Mesothelial cell of epicardium (in vitro differentiated cells): ENCODE results near the gene KRTAP4-11. TPM values are rescaled to one million over a fixed set of nuclear protein-coding genes. Genes with fewer than 3 reads are reported as not detected.
"Not testable (repeated sequence)": the region's sequence is repeated elsewhere in the genome, so short reads cannot be mapped to it uniquely, and the experiment has no call there.

Experiments used
- DNase-seq, 2 experiments: peaks; one replicate each; pipeline ENCODE4 v3.0.0; 2021; ENCODE audit warnings: low spot score in 2 of 2; ENCODE audit not compliant: unreplicated experiment in 2 of 2
- H3K27ac Mint-ChIP-seq: 2 replicates; pipeline ENCODE4 v1.8.0; 2021; ENCODE audit warnings: mixed read lengths
- H3K27me3 Mint-ChIP-seq: 2 replicates; pipeline ENCODE4 v1.8.0; 2021; ENCODE audit warnings: low read depth, mixed read lengths
- H3K36me3 Mint-ChIP-seq: 2 replicates; pipeline ENCODE4 v1.8.0; 2021; ENCODE audit warnings: mixed read lengths
- H3K4me1 Mint-ChIP-seq: 2 replicates; pipeline ENCODE4 v1.8.0; 2021; ENCODE audit warnings: mixed read lengths
- H3K4me3 Mint-ChIP-seq: 2 replicates; pipeline ENCODE4 v1.8.0; 2021; ENCODE audit warnings: mild to moderate bottlenecking, moderate library complexity, mixed read lengths
- H3K9me3 Mint-ChIP-seq: 2 replicates; pipeline ENCODE4 v1.8.0; 2021; ENCODE audit warnings: mixed read lengths
- total RNA-seq: library from RNA; stranded (reverse); gene quantifications from 3 replicates; pipeline ENCODE4 v1.2.1, GENCODE V29; 2021
- TF ChIP-seq, protein P1 (sequence below): fragments of 200-600 bp; sonication (generic); IDR thresholded peaks from one replicate; pipeline ENCODE4 v1.5.0; 2021; ENCODE audit warnings: antibody characterized with exemption; ENCODE audit not compliant: unreplicated experiment

KRTAP4-11 gene
- total RNA-seq, 1 donor from 2014 or later, result not detected

- DNase-seq, result no peak
- Mint-ChIP-seq H3K27me3 (no peaks in the 10 kb centered on the region), H3K4me1 (peaks cover 39% of the 10 kb centered on the region), H3K27ac (no peak overlapping the region), H3K36me3 (peaks cover under 1% of the 10 kb centered on the region), H3K4me3 (no peak overlapping the region), H3K9me3 (no peaks in the 10 kb centered on the region)
- TF ChIP-seq, protein P1, sequence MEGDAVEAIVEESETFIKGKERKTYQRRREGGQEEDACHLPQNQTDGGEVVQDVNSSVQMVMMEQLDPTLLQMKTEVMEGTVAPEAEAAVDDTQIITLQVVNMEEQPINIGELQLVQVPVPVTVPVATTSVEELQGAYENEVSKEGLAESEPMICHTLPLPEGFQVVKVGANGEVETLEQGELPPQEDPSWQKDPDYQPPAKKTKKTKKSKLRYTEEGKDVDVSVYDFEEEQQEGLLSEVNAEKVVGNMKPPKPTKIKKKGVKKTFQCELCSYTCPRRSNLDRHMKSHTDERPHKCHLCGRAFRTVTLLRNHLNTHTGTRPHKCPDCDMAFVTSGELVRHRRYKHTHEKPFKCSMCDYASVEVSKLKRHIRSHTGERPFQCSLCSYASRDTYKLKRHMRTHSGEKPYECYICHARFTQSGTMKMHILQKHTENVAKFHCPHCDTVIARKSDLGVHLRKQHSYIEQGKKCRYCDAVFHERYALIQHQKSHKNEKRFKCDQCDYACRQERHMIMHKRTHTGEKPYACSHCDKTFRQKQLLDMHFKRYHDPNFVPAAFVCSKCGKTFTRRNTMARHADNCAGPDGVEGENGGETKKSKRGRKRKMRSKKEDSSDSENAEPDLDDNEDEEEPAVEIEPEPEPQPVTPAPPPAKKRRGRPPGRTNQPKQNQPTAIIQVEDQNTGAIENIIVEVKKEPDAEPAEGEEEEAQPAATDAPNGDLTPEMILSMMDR, result no peak
These were observed 31.9 kb upstream of the KRTAP4-11 start for GRCh38 chr17:41150026-41150425.

DNA sequence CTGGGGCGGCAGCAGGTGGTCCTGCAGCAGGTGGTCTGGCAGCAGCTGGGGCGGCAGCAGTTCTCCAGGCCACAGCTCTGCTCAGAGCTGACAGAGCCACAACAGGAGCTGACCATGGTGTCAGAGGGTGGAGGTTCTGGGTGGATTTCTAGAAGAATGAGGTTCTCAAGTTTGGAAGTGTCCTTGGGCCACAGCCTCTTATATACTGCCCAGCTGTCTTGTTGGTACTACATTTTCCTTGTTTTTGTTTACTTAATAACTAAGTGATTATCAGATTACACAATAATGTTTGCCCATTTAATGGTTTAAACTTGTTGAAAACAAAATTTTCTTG, 31.4 kb upstream of the KRTAP4-11 start, which contains the start of gene KRTAP4-5:
Gene KRTAP4-5, minus strand, starts transcription at position 174 of the 334 bp plus-strand sequence. Its CDS starts 58 bp downstream, at position 116.
- no peak within 1 kb of the TSS for H3K27ac Mint-ChIP-seq
- H3K4me3 Mint-ChIP-seq, result no peak within 1 kb of the TSS
- TF ChIP-seq, protein P1, result no peak
- no peaks in the 10 kb centered on the region for H3K9me3 Mint-ChIP-seq
- no peaks in the 10 kb centered on the region for H3K27me3 Mint-ChIP-seq
- DNase-seq, result no peak
- H3K4me1 Mint-ChIP-seq, result peaks cover 40% of the 10 kb centered on the region
- peaks cover 2% of the 10 kb centered on the region for H3K36me3 Mint-ChIP-seq

DNA sequence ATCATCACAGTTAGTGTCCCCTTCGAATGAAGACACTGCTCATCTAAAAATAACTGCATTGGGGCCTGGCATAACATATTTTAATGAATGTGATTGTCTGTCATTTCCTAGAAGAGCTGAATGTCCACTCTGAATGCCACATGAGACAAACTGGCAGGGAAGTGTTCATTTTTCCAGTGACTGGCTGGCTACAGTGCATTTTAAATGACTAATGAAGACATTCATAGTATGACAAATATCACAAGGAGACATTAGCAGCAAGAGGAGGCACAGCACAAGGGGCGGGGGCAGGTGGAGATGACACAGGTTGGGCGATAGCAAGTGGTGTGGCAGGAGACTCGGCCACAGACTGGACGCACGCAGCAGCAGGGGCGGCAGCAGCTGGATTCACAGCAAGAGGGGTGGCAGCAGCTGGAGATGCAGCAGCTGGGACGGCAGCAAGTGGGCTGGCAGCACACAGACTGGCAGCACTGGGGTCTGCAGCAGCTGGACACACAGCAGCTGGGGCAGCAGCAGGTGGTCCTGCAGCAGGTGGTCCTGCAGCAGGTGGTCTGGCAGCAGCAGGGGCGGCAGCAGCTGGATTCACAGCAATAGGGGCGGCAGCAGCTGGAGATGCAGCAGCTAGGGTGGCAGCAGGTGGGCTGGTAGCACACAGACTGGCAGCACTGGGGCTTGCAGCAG, 30.9 kb upstream of the KRTAP4-11 start:
- H3K27ac Mint-ChIP-seq, H3K4me3 Mint-ChIP-seq, H3K27me3 Mint-ChIP-seq, H3K9me3 Mint-ChIP-seq, DNase-seq, H3K36me3 Mint-ChIP-seq: not testable (repeated sequence)
- H3K4me1 Mint-ChIP-seq, result peaks cover 39% of the 10 kb centered on the region

GRCh38 chr17:41147531-41148204, 29.5 kb upstream of the KRTAP4-11 start:
- Mint-ChIP-seq H3K27ac (no peak overlapping the region), H3K9me3 (peaks cover 14% of the 10 kb centered on the region), H3K4me1 (peaks cover 26% of the 10 kb centered on the region), H3K27me3 (no peaks in the 10 kb centered on the region), H3K4me3 (no peak overlapping the region), H3K36me3 (peaks cover 9% of the 10 kb centered on the region)
- TF ChIP-seq, protein P1, result no peak
- no peak for DNase-seq

GRCh38 chr17:41145261-41145660, 27.1 kb upstream of the KRTAP4-11 start:
- no peak for DNase-seq
- peak overlapping the region; percentile 32 for H3K27ac Mint-ChIP-seq
- no peak overlapping the region for H3K4me3 Mint-ChIP-seq
- no peaks in the 10 kb centered on the region for H3K27me3 Mint-ChIP-seq
- TF ChIP-seq, protein P1, result no peak
- H3K36me3 Mint-ChIP-seq, result peaks cover 16% of the 10 kb centered on the region
- peaks cover 26% of the 10 kb centered on the region for H3K4me1 Mint-ChIP-seq
- H3K9me3 Mint-ChIP-seq, result peaks cover 29% of the 10 kb centered on the region

- Mint-ChIP-seq H3K27me3 (no peaks in the 10 kb centered on the region), H3K4me3 (no peak overlapping the region), H3K36me3 (peaks cover 16% of the 10 kb centered on the region)
These were observed 26.7 kb upstream of the KRTAP4-11 start for GRCh38 chr17:41144846-41145245.

More at GRCh38 chr17:41144846-41145245, 26.7 kb upstream of the KRTAP4-11 start:
- peak overlapping the region; percentile 32 for H3K27ac Mint-ChIP-seq
- TF ChIP-seq, protein P1, result no peak
- DNase-seq, result no peak
- peaks cover 29% of the 10 kb centered on the region for H3K9me3 Mint-ChIP-seq
- peaks cover 26% of the 10 kb centered on the region for H3K4me1 Mint-ChIP-seq
